ENCODE results near the gene C16orf46. TPM values are rescaled to one million over a fixed set of nuclear protein-coding genes. Genes with fewer than 3 reads are reported as not detected.

C16orf46 gene
- total and polyA plus RNA-seq, 2 donors (not counting 1 experiment from before 2014, with no cell fraction given) = 0.33 TPM; not detected in 1

GRCh38 chr16:81080233-81080632 lies 3.2 kb upstream of the C16orf46 start:
- H3K4me1 ChIP-seq (ENCODE audit: control insufficient read depth, extremely low read depth, insufficient read depth, low read length) = peaks cover 2% of the 10 kb centered on the region
- H3K79me2 ChIP-seq (ENCODE audit: control insufficient read depth, insufficient read depth, low read length) = no peaks in the 10 kb centered on the region
- H3K4me2 ChIP-seq (ENCODE audit: extremely low read depth, insufficient read depth, low read length) = no peak overlapping the region
- H3K4me3 ChIP-seq (replicated peaks in 1 of 4; ENCODE audit: control extremely low read depth in 1 of 4, insufficient read depth in 1 of 4, low read depth in 3 of 4, low read length in 4 of 4) = no peak overlapping the region
- no peak for DNase-seq (ENCODE audit: low read depth in 2 of 2)
- H2AFZ ChIP-seq (ENCODE audit: low read length) = no peak overlapping the region
- H4K20me1 ChIP-seq (ENCODE audit: control insufficient read depth, extremely low read depth, insufficient read depth, low read length) = no peaks in the 10 kb centered on the region
- no peaks in the 10 kb centered on the region for H3K27me3 ChIP-seq (ENCODE audit: control insufficient read depth, insufficient read depth, low read length)
- no peaks in the 10 kb centered on the region for H3K36me3 ChIP-seq (ENCODE audit: control insufficient read depth, insufficient read depth, low read length)
- no peak for TF ChIP-seq CTCF (conservative IDR thresholded peaks at IDR 0.05 in 1 of 2, IDR thresholded peaks at IDR 0.05 in 1 of 2; ENCODE audit: low read depth in 1 of 2, low read length in 2 of 2)
- no peak for TF ChIP-seq EZH2 (IDR thresholded peaks at IDR 0.05; ENCODE audit: low read length, missing control alignments)
- H3K27ac ChIP-seq (ENCODE audit: insufficient read depth, low read length) = no peak overlapping the region
- H3K9ac ChIP-seq (ENCODE audit: insufficient read depth, low read length) = no peak overlapping the region
- H3K9me3 ChIP-seq (ENCODE audit: control insufficient read depth, insufficient read depth, low read depth, low read length) = no peaks in the 10 kb centered on the region

DNA sequence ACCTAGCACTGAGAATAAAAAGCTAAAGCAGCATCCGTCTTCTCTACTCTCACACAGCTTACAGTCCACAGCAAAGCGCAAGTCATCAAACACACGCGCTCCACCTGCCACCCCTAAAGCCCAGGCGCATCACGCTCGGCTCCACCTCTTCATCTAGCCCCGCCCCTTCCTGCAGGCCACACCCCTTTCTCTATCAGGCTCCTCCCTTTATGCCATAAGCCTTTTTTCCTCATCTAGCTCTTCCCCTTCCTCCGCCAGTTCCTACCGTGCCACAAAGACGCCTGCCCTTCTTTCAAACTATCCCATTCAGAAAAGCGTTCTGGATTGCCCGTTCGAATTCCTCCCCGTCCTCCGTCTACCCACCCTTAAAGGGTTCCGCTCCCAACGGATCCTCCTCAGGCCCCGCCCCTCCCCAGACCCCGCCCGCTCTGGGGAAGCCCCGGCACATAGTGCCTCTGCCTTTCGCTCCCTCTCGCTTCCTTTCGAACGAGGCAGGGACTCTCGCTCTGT lies 417 bp downstream of the C16orf46 start:
- no peaks in the 10 kb centered on the region for H4K20me1 ChIP-seq (ENCODE audit: control insufficient read depth, extremely low read depth, insufficient read depth, low read length)
- peak overlapping the region; percentile 92 for H3K9ac ChIP-seq (ENCODE audit: insufficient read depth, low read length)
- H3K79me2 ChIP-seq (ENCODE audit: control insufficient read depth, insufficient read depth, low read length) = no peaks in the 10 kb centered on the region
- H3K9me3 ChIP-seq (ENCODE audit: control insufficient read depth, insufficient read depth, low read depth, low read length) = no peaks in the 10 kb centered on the region
- peak overlapping the region; percentile 97 for H2AFZ ChIP-seq (ENCODE audit: low read length)
- no peaks in the 10 kb centered on the region for H3K36me3 ChIP-seq (ENCODE audit: control insufficient read depth, insufficient read depth, low read length)
- TF ChIP-seq EZH2 (IDR thresholded peaks at IDR 0.05; ENCODE audit: low read length, missing control alignments) (no peak), CTCF (conservative IDR thresholded peaks at IDR 0.05 in 1 of 2, IDR thresholded peaks at IDR 0.05 in 1 of 2; ENCODE audit: low read depth in 1 of 2, low read length in 2 of 2) (no peak)
- H3K27ac ChIP-seq (ENCODE audit: insufficient read depth, low read length) = peak overlapping the region; percentile 97
- peaks cover 2% of the 10 kb centered on the region for H3K4me1 ChIP-seq (ENCODE audit: control insufficient read depth, extremely low read depth, insufficient read depth, low read length)
- no peaks in the 10 kb centered on the region for H3K27me3 ChIP-seq (ENCODE audit: control insufficient read depth, insufficient read depth, low read length)
- DNase-seq (ENCODE audit: low read depth in 2 of 2) = peak in 1 of 2 donors; percentile 87
- H3K4me3 ChIP-seq (replicated peaks in 1 of 4; ENCODE audit: control extremely low read depth in 1 of 4, insufficient read depth in 1 of 4, low read depth in 3 of 4, low read length in 4 of 4) = peak overlapping the region; percentile 66 to 89 (median 82)
- H3K4me2 ChIP-seq (ENCODE audit: extremely low read depth, insufficient read depth, low read length) = peak overlapping the region; percentile 100

- H3K4me3 ChIP-seq (replicated peaks in 1 of 4; ENCODE audit: control extremely low read depth in 1 of 4, insufficient read depth in 1 of 4, low read depth in 3 of 4, low read length in 4 of 4) = no peak overlapping the region
- no peaks in the 10 kb centered on the region for H3K36me3 ChIP-seq (ENCODE audit: control insufficient read depth, insufficient read depth, low read length)
- H3K9me3 ChIP-seq (ENCODE audit: control insufficient read depth, insufficient read depth, low read depth, low read length) = no peaks in the 10 kb centered on the region
- no peak for DNase-seq (ENCODE audit: low read depth in 2 of 2)
- H2AFZ ChIP-seq (ENCODE audit: low read length) = no peak overlapping the region
- H3K79me2 ChIP-seq (ENCODE audit: control insufficient read depth, insufficient read depth, low read length) = no peaks in the 10 kb centered on the region
- no peaks in the 10 kb centered on the region for H4K20me1 ChIP-seq (ENCODE audit: control insufficient read depth, extremely low read depth, insufficient read depth, low read length)
- H3K4me2 ChIP-seq (ENCODE audit: extremely low read depth, insufficient read depth, low read length) = no peak overlapping the region
- H3K27ac ChIP-seq (ENCODE audit: insufficient read depth, low read length) = no peak overlapping the region
- TF ChIP-seq CTCF (conservative IDR thresholded peaks at IDR 0.05 in 1 of 2, IDR thresholded peaks at IDR 0.05 in 1 of 2; ENCODE audit: low read depth in 1 of 2, low read length in 2 of 2) = no peak
- TF ChIP-seq EZH2 (IDR thresholded peaks at IDR 0.05; ENCODE audit: low read length, missing control alignments) = no peak
- no peak overlapping the region for H3K9ac ChIP-seq (ENCODE audit: insufficient read depth, low read length)
- H3K4me1 ChIP-seq (ENCODE audit: control insufficient read depth, extremely low read depth, insufficient read depth, low read length) = peaks cover 2% of the 10 kb centered on the region
- no peaks in the 10 kb centered on the region for H3K27me3 ChIP-seq (ENCODE audit: control insufficient read depth, insufficient read depth, low read length)
These were observed 3.3 kb downstream of the C16orf46 start for GRCh38 chr16:81073560-81074330.

All from fibroblast of lung (primary cell).